Nasal cavity respiratory epithelium epithelial cell of viscerocranial mucosa (primary cell): ENCODE measurements around the gene ZNF8. TPM values are rescaled to one million over a fixed set of nuclear protein-coding genes. Genes with fewer than 3 reads are reported as not detected.

Source experiments
- total RNA-seq: library from RNA; depleted of rRNA; stranded (reverse); fragments of >200 nt; gene quantifications from 2 replicates; pipeline ENCODE4 v1.2.3, GENCODE V29; 2014

Gene ZNF8
- total RNA-seq: 3.1 and 8.0 TPM in 2 replicates

DNA sequence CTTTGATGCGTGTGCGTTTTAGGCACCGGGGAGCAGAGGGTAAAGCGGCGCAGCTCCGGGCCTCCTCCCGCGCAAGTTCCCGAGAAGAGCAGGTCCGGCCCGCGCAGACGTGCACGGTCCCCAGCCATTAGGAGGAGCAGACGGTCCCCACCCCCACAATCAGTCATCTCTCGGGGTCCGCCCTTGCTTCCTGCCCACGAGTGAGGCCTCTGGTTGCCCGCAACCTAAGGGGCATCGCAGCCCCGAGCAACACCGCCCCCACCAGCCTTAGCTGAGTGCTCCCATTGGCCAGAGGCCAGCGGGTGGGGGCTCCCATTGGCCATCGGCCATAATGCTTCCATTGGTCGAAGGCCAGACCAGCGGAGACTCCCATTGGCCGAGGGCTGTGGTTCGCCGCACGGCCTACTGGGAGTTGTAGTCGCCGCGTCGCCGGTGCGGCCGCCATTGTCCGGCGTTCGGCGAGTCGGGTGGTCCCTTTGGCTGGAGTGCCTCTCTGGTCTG, at the start of gene ZNF8:
Gene ZNF8 (plus strand): TSS at position 415 of the 501 bp plus-strand sequence. CDS start 127 bp downstream, outside the sequence.

DNA sequence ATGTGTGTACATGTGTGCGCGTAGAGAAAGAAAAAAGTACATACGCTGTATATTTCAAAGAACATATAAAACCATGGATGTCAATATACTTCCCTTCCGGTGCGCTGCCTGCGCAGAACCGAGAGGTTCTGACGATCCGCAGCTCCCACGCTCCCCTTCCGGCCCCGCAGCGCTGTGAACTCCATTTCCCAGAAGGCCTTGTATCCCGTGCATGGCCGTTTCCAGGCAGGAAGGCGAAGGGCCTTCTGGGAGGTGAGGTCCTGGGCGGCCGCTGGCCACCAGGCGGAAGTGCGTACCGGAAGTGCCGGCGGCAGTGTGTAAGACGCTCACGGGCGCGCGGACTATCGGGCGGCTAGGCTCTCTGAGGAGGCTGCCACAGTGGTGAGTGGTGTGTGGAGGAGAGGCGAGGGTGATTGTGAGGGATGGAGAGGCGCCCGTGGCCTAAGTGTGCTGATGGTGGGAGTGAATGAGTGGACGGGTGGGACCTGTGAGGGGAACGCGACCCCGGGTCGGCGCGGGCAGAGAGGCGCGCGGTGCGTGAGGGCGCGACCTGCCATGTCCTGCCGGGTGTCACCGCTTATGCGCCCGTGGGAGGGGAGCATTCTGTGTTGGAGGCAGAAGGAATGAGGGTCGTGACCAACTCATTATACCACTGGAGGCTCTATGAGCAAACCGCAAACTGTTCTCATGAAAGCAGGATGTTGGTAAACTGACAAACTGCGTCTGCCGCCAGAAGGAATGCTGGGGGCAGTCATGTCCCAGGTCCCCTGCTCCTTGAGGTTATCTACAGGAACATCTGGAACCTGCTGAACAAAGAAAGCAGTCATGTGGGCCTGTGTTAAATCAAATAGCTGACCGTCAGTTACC, 26.5 kb downstream of the ZNF8 start, which contains the start of gene ERVK3-1:
Gene ERVK3-1 (plus strand): TSS at position 313 of the 867 bp plus-strand sequence. CDS start 6,792 bp downstream, outside the sequence.

DNA sequence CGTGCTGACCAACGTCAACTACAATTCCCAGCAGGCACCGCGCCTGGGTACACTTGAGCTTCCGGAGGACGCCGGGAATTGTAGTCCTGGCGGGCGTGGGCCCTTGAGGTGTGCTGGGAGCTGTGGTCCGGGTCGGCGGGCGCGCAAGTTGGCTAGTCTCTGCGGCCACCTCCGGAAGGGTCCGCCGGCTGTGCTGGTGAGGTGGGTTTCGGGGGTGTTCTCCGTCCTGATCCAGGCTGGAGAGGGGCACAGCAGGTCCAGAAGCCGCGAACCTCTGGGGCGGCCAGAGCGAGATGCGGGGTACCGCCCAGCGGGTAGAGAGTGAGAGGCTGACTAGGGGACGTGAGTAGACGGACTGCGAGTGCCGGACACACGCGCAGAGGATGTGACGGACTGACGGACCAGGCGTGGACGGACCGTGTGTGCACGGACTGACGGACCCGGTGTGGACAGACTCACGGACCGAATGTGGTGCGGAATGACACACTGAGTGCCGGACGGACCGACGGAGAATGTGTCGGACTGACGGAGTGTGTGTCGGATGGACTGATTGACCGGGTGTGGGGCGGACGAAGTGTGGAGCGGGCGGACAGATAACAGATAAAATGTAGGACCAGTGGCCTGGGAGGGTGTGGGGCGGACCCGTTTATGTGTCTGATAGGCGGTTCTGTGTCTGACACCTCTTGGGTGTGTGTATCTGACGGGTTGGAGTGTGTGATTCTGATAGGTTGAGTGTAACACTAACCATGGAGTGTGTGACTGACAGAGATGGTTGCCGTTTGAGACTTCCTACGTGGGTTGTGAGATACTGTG, 48.4 kb downstream of the ZNF8 start, which contains the start of gene ZSCAN22:
Gene ZSCAN22 (plus strand): TSS at position 81 of the 813 bp plus-strand sequence. CDS start 7,809 bp downstream, outside the sequence.

Other genes with a start within 250 kb of the ZNF8 start
- gene ZSCAN1, start 244.9 kb upstream of the ZNF8 start, total RNA-seq: not detected in 2 replicates
- 1.7 and 7.8 TPM in 2 replicates for gene ZNF135, start 219.7 kb upstream of the ZNF8 start, total RNA-seq
- gene ZSCAN18, start 180.7 kb upstream of the ZNF8 start, total RNA-seq: 48.9 and 59.8 TPM in 2 replicates
- 17.1 and 21.4 TPM in 2 replicates for gene ZNF329, start 128.2 kb upstream of the ZNF8 start, total RNA-seq
- 41.7 and 43.9 TPM in 2 replicates for gene ZNF274, start 95.9 kb upstream of the ZNF8 start, total RNA-seq
- gene ZNF544, start 50.0 kb upstream of the ZNF8 start, total RNA-seq: 49.2 and 73.4 TPM in 2 replicates
- 33.4 and 39.0 TPM in 2 replicates for gene ERVK3-1, start 26.4 kb downstream of the ZNF8 start, total RNA-seq
- 2.4 and 4.3 TPM in 2 replicates for gene ZSCAN22, start 48.0 kb downstream of the ZNF8 start, total RNA-seq
- gene A1BG, start 74.5 kb downstream of the ZNF8 start, total RNA-seq: 0.78 and 3.4 TPM in 2 replicates
- 1.0 and 2.7 TPM in 2 replicates for gene ZNF497, start 83.8 kb downstream of the ZNF8 start, total RNA-seq
- gene ZNF837, start 102.1 kb downstream of the ZNF8 start, total RNA-seq: 1.6 and 2.7 TPM in 2 replicates
- 2,119 and 3,422 TPM in 2 replicates for gene RPS5, start 108.3 kb downstream of the ZNF8 start, total RNA-seq
- gene RNF225, start 116.7 kb downstream of the ZNF8 start, total RNA-seq: 1.4 and 2.1 TPM in 2 replicates
- gene ZNF584, start 129.7 kb downstream of the ZNF8 start, total RNA-seq: 17.4 and 21.4 TPM in 2 replicates
- gene ZNF132, start 161.2 kb downstream of the ZNF8 start, total RNA-seq: 5.8 and 6.8 TPM in 2 replicates
- gene ZNF324B, start 172.7 kb downstream of the ZNF8 start, total RNA-seq: 12.0 and 15.9 TPM in 2 replicates
- gene ZNF324, start 188.1 kb downstream of the ZNF8 start, total RNA-seq: 10.9 and 18.2 TPM in 2 replicates
- 3.4 and 6.1 TPM in 2 replicates for gene ZNF446, start 197.4 kb downstream of the ZNF8 start, total RNA-seq
- 4.7 and 14.0 TPM in 2 replicates for gene SLC27A5, start 233.0 kb downstream of the ZNF8 start, total RNA-seq
- 3.8 and 7.3 TPM in 2 replicates for gene ZBTB45, start 240.9 kb downstream of the ZNF8 start, total RNA-seq